Activated gamma-delta T cell treated with anti-CD3 and anti-CD28 coated beads, Interleukin-2, amount 50 U/mL, for 16 hours (primary cell): ENCODE data around the gene PRKAR2B.

Experiments used
- DNase-seq: peaks from one replicate; pipeline ENCODE4 v3.0.0-alpha.2; 2020; ENCODE audit warnings: low read depth

The PRKAR2B gene

GRCh38 chr7:107158028-107158427 is 113.5 kb downstream of the PRKAR2B start:
- DNase-seq, result no peak

GRCh38 chr7:107160389-107160788 is 115.9 kb downstream of the PRKAR2B start:
- no peak for DNase-seq

GRCh38 chr7:107161415-107161814 is 116.9 kb downstream of the PRKAR2B start:
- no peak for DNase-seq

- no peak for DNase-seq
Observed at GRCh38 chr7:107162475-107162874, 118.0 kb downstream of the PRKAR2B start.

- no peak for DNase-seq
Observed at GRCh38 chr7:107164092-107164491, 119.6 kb downstream of the PRKAR2B start.

- DNase-seq, result no peak
Observed at GRCh38 chr7:107165341-107165740, 120.8 kb downstream of the PRKAR2B start.

GRCh38 chr7:107166736-107167426 is 122.4 kb downstream of the PRKAR2B start:
- DNase-seq, result no peak

GRCh38 chr7:107167483-107168232 is 123.2 kb downstream of the PRKAR2B start:
- peak; percentile 51 for DNase-seq

- peak; percentile 96 for DNase-seq
Observed at GRCh38 chr7:107168233-107169119, 124.0 kb downstream of the PRKAR2B start, which contains the start of gene HBP1. Gene HBP1, plus strand, starts transcription at chr7:107169003. Its CDS starts 10,891 bp downstream, at chr7:107179894.

- peak; percentile 79 for DNase-seq
Observed at GRCh38 chr7:107169120-107170050, 124.9 kb downstream of the PRKAR2B start.

GRCh38 chr7:107170051-107170915 is 125.8 kb downstream of the PRKAR2B start:
- no peak for DNase-seq

- no peak for DNase-seq
Observed at GRCh38 chr7:107171496-107171895, 127.0 kb downstream of the PRKAR2B start.

GRCh38 chr7:107172276-107173032 is 127.9 kb downstream of the PRKAR2B start:
- DNase-seq, result no peak

- no peak for DNase-seq
Observed at GRCh38 chr7:107173191-107173590, 128.7 kb downstream of the PRKAR2B start.

- no peak for DNase-seq
Observed at GRCh38 chr7:107173691-107174406, 129.3 kb downstream of the PRKAR2B start.

GRCh38 chr7:107179326-107180164 is 135.0 kb downstream of the PRKAR2B start:
- DNase-seq, result no peak

GRCh38 chr7:107180378-107180777 is 135.9 kb downstream of the PRKAR2B start:
- peak; percentile 67 for DNase-seq

GRCh38 chr7:107181172-107181571 is 136.7 kb downstream of the PRKAR2B start:
- no peak for DNase-seq
